OCI-LY1 (cell line): ENCODE data around the gene FLNC.

Experiments
- H2AFZ ChIP-seq: fragments of 200-600 bp; sonication (generic), shearing (Covaris generic); 2 replicates; pipeline ENCODE4 v1.6.0; 2014; ENCODE audit warnings: antibody characterized with exemption, mild to moderate bottlenecking, low read length
- H3F3A ChIP-seq: fragments of 200-600 bp; sonication (generic), shearing (Covaris generic); 2 replicates; pipeline ENCODE4 v1.6.0; 2014; ENCODE audit warnings: mild to moderate bottlenecking, antibody characterized with exemption, low read length, moderate library complexity; ENCODE audit not compliant: insufficient read depth
- H3K27ac ChIP-seq: fragments of 200-600 bp; sonication (generic); 2 replicates; pipeline ENCODE4 v1.5.1; 2014; ENCODE audit warnings: low read length, mixed run types, mild to moderate bottlenecking, low read depth; ENCODE audit not compliant: poor library complexity, severe bottlenecking
- H3K27me3 ChIP-seq: fragments of 200-600 bp; sonication (generic); 2 replicates; pipeline ENCODE4 v1.6.0; 2014; ENCODE audit warnings: antibody characterized with exemption, mild to moderate bottlenecking, low read length, moderate library complexity; ENCODE audit not compliant: insufficient read depth
- H3K36me3 ChIP-seq: fragments of 200-600 bp; sonication (generic); 2 replicates; pipeline ENCODE4 v1.6.1; 2014; ENCODE audit warnings: mild to moderate bottlenecking, antibody characterized with exemption, low read length, moderate library complexity, mixed read lengths; ENCODE audit not compliant: insufficient read depth
- H3K4me1 ChIP-seq: fragments of 200-600 bp; sonication (generic); 2 replicates; pipeline ENCODE4 v1.5.1; 2014; ENCODE audit warnings: mild to moderate bottlenecking, low read length, moderate library complexity; ENCODE audit not compliant: insufficient read depth, severe bottlenecking
- H3K4me2 ChIP-seq: fragments of 200-600 bp; sonication (generic), shearing (Covaris generic); 2 replicates; pipeline ENCODE4 v1.6.1; 2014; ENCODE audit warnings: low read length
- H3K4me3 ChIP-seq: fragments of 200-600 bp; sonication (generic); 2 replicates; pipeline ENCODE4 v1.5.1; 2014; ENCODE audit warnings: low read length, low read depth, mild to moderate bottlenecking, mixed read lengths; ENCODE audit not compliant: poor library complexity, severe bottlenecking
- H3K79me2 ChIP-seq: fragments of 200-600 bp; shearing (Covaris generic); 2 replicates; pipeline ENCODE4 v1.6.1; 2016; ENCODE audit warnings: mixed run types, low read length, mixed read lengths; ENCODE audit not compliant: insufficient read depth
- H3K9ac ChIP-seq: fragments of 200-600 bp; sonication (generic), shearing (Covaris generic); 2 replicates; pipeline ENCODE4 v1.6.1; 2014; ENCODE audit warnings: mild to moderate bottlenecking, low read length, mixed read lengths
- H3K9me2 ChIP-seq: fragments of 200-600 bp; sonication (generic), shearing (Covaris generic); 2 replicates; pipeline ENCODE4 v1.6.1; 2014; ENCODE audit warnings: low read depth, mild to moderate bottlenecking, low read length, mixed read lengths
- H3K9me3 ChIP-seq: fragments of 200-600 bp; shearing (Covaris generic); 2 replicates; pipeline ENCODE4 v1.6.1; 2014; ENCODE audit warnings: low read length, mixed read lengths
- H4K20me1 ChIP-seq: fragments of 200-600 bp; sonication (generic), shearing (Covaris generic); 2 replicates; pipeline ENCODE4 v1.6.0; 2016; ENCODE audit warnings: mild to moderate bottlenecking, low read length; ENCODE audit not compliant: insufficient read depth
- CTCF ChIP-seq: fragments of 200-600 bp; sonication (generic), shearing (Covaris generic); IDR thresholded peaks from 2 replicates; pipeline ENCODE4 v1.5.1; 2017; ENCODE audit warnings: mild to moderate bottlenecking, antibody characterized with exemption, low read length, moderate library complexity, mixed read lengths
- EZH2 ChIP-seq: fragments of 200-600 bp; sonication (generic), shearing (Covaris generic); IDR thresholded peaks from 2 replicates; pipeline ENCODE4 v1.8.0; 2017; ENCODE audit warnings: borderline replicate concordance, mixed run types, mild to moderate bottlenecking, antibody characterized with exemption, low read length, moderate library complexity, mixed read lengths

FLNC gene

GRCh38 chr7:128804484-128804883 is 25.7 kb upstream of the FLNC start:
- Histone ChIP-seq H2AFZ (no peak overlapping the region), H4K20me1 (no peaks in the 10 kb centered on the region), H3K27me3 (no peaks in the 10 kb centered on the region; the same call in 1 of the 2 replicates), H3K4me2 (no peak overlapping the region), H3K27ac (no peak overlapping the region), H3K9ac (no peak overlapping the region), H3K36me3 (peaks cover 10% of the 10 kb centered on the region; the same call in 1 of the 2 replicates), H3K9me3 (no peaks in the 10 kb centered on the region), H3K79me2 (no peaks in the 10 kb centered on the region), H3K9me2 (no peaks in the 10 kb centered on the region), H3F3A (no peaks in the 10 kb centered on the region), H3K4me3 (no peak overlapping the region), H3K4me1 (no peaks in the 10 kb centered on the region)
- TF ChIP-seq CTCF (no peak), EZH2 (no peak)

GRCh38 chr7:128805225-128805624 is 25.0 kb upstream of the FLNC start:
- Histone ChIP-seq H3K9ac (no peak overlapping the region), H3K36me3 (peaks cover 10% of the 10 kb centered on the region; the same call in 1 of the 2 replicates), H3K27ac (no peak overlapping the region), H3K4me3 (no peak overlapping the region), H2AFZ (no peak overlapping the region), H3K79me2 (no peaks in the 10 kb centered on the region), H3K9me2 (no peaks in the 10 kb centered on the region), H3K9me3 (no peaks in the 10 kb centered on the region), H3K27me3 (no peaks in the 10 kb centered on the region; the same call in 1 of the 2 replicates), H3F3A (no peaks in the 10 kb centered on the region), H3K4me1 (no peaks in the 10 kb centered on the region), H4K20me1 (no peaks in the 10 kb centered on the region), H3K4me2 (no peak overlapping the region)
- TF ChIP-seq CTCF, result no peak
- no peak for TF ChIP-seq EZH2

- Histone ChIP-seq H3K27me3 (no peaks in the 10 kb centered on the region; the same call in 1 of the 2 replicates), H2AFZ (no peak overlapping the region), H3K4me1 (no peaks in the 10 kb centered on the region), H3F3A (no peaks in the 10 kb centered on the region), H3K79me2 (no peaks in the 10 kb centered on the region), H3K9ac (no peak overlapping the region), H3K9me2 (no peaks in the 10 kb centered on the region), H3K4me2 (no peak overlapping the region), H3K9me3 (no peaks in the 10 kb centered on the region), H4K20me1 (no peaks in the 10 kb centered on the region), H3K4me3 (no peak overlapping the region), H3K27ac (no peak overlapping the region), H3K36me3 (peaks cover 10% of the 10 kb centered on the region; the same call in 1 of the 2 replicates)
- TF ChIP-seq EZH2 (no peak), CTCF (no peak)
Observed at GRCh38 chr7:128807191-128807590, 23.0 kb upstream of the FLNC start.
